Erythroblast (primary cell): Measurements from ENCODE around the gene RNU4-1.
"Not testable (repeated sequence)": the region's sequence is repeated elsewhere in the genome, so short reads cannot be mapped to it uniquely, and the experiment has no call there.

Experiments used
- DNase-seq, 2 experiments: peaks; one replicate each; lab custom pipeline; 2025; lab: John Stamatoyannopoulos, UW
- GATA1 ChIP-seq: IDR thresholded peaks from 2 replicates; pipeline ENCODE4 v1.6.1; 2011; ENCODE audit warnings: low read depth, mild to moderate bottlenecking, control low read depth, low read length, moderate library complexity
- POLR2A ChIP-seq: IDR thresholded peaks from 2 replicates; pipeline ENCODE4 v1.6.1; 2011; ENCODE audit warnings: mild to moderate bottlenecking, low read length

RNU4-1 gene

DNA sequence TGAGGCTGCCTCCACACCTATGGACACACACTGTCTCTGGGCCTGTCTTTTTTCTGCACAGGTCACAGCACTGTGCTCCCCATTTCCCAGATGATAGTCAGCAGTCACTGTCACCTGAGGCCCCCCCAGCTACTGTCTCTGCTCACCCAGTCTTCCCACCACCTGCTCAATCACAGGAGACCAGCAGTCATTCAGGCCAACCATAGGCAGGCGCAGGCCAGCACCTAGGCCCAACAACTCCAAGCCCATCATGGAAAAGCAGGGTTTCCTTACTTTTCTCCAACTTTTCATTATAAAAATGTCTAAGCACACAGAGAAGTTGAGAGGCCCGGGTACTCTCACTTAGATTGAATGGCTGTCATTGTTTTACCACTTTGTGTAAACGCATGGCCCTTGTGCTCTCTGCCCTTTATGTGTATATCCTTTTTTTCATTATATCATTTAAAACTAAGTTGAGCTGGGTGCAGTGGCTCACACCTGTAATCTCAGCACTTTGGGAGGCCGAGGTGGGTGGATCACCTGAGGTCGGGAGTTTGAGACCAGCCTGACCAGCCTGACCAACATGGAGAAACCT lies 34.6 kb downstream of the RNU4-1 start:
- no peak for TF ChIP-seq GATA1
- no peak for TF ChIP-seq POLR2A

DNA sequence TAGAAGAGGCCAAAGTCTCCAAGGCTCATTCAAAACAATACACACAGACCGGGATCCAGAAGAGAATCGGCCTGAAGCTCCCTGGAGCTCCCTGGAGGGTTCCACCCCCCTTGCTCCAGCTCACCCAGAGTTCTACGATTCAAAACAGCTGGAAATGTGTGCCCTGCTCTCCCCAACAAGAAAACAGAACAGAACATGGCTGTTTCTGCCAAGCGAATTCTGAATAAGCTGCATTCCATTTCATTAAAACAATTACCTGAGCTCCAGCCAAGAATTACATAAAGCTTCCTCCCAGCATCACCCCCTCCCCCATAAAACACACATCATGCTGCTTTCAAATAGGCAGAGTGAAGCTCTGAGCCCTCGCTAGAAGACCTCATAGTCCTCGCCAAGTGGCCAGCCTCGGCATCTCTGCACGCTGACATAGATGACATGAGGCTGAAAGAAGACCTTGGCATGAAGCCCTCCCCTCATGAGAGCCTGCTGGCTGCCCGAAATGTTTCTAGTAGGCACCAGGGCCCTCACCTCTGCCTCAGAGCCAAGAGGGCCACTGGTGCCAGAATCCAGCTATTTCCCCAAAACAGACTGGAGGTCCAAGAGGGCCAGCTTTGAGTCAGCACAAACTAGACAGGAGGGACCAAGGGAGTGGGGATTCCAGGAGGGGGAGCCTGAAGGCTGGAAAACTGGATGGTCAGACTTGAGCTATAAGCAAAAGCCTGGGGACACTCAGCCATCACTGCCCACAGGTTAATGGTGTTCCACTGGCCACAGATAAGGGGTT lies 35.8 kb downstream of the RNU4-1 start:
- no peak for DNase-seq
- TF ChIP-seq POLR2A (no peak), GATA1 (no peak)

More for the DNA sequence above, 34.6 kb downstream of the RNU4-1 start:
- no peak for DNase-seq

DNA sequence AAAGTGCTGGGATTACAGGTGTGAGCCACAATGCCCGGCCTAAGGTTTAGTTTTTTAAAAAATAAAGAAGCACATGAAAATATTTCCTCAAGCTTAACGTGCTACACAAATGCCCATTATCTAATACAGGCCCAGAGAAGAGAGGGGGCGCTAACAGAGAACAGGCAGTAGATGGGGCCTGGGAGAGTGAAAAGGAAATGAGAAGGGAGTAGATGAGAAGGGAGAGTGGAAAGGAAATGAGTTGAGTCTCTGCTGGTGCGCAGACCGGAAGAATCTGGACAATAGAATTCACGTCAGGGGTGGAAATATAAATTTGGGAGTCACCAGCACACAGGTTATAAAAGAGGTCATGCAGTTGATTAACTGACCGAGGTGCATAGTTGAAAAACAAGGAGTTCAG lies 38.2 kb downstream of the RNU4-1 start:
- no peak for DNase-seq
- TF ChIP-seq POLR2A = no peak
- TF ChIP-seq GATA1 = no peak

DNA sequence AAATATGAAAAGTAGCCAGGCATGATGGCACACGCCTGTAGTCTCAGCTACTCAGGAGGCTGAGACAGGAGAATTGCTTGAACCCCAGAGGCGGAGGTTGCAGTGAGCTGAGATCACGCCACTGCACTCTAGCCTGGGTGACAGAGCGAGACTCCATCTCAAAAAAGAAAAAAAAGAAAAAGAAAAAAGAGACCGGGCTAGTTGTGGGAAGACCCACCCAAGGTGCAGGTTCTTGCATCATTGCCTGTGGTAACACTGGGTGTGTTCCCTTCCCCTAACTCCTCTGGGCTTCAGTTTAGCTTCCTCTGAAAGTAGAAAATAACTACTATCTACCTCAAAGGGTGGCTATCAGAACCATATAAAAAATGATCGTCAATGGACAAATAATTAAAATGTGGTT lies 39.7 kb downstream of the RNU4-1 start:
- DNase-seq = peak in 1 of 2 experiments; percentile 21

DNA sequence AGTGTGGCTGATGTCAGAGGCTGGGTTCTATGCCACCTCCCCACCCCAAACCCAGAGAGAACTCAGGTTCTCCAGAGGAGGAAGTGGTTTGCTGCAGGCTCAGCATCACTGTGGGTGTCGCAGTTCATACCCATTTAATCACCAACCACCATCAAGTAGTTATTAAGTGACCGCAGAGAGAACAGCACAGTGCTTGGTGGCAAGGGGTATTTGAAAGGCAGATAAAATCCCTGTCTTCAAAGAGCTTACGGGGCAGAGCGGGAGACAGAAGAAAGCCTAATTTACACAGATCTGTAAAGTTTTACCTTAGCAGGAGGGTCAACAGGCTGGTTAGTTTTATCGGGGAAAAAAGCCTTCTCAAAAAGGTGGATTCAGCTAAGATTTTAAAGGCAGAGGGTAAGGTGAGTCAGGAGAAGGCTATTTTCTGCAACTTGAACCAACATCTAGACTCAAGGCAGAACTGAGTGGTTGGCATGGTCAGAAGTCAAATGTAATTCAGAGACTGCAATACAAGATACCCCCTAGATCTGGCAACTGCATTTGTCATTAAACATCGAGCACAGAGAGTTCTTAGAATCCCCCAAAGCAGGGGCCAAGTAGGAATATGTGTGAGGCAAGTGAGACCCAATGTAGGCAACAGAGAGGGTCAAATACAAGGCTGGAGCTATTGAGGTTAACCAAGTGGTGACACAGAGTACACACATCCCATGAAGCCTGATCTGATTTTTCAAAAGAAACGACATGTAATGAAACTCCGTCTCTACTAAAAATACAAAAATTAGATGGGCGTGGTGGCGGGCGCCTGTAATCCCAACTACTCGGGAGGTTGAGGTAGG lies 40.7 kb downstream of the RNU4-1 start:
- TF ChIP-seq POLR2A (no peak), GATA1 (no peak)
- DNase-seq = no peak

DNA sequence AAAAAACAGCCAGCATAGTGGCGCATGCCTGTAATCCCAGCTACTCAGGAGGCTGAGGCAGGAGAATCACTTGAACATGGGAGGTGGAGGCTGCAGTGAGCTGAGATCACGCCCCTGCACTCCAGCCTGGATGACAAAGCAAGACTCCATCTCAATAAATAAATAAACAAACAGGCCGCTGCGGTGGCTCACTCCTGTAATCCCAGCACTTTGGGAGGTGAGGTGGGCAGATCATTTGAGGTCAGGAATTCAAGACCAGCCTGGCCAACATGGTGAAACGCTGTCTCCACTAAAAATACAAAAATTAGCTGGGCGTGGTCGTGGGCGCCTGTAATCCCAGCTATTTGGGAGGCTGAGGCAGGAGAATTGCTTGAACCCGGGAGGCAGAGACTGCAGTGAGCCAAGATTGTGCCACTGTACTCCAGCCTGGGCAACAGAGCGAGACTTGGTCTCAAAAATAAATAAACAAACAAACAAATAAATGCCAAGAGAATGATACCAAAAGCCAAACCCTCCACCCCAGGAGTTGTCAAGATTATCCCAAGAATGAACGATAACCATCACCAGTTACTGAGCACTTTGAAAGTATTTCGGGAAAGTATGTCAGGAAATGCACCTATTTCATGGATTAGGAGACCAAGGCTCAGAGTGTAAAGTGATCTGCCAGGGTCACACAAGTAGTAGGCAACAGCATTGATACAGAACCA lies 41.5 kb downstream of the RNU4-1 start:
- not testable (repeated sequence) for DNase-seq

DNA sequence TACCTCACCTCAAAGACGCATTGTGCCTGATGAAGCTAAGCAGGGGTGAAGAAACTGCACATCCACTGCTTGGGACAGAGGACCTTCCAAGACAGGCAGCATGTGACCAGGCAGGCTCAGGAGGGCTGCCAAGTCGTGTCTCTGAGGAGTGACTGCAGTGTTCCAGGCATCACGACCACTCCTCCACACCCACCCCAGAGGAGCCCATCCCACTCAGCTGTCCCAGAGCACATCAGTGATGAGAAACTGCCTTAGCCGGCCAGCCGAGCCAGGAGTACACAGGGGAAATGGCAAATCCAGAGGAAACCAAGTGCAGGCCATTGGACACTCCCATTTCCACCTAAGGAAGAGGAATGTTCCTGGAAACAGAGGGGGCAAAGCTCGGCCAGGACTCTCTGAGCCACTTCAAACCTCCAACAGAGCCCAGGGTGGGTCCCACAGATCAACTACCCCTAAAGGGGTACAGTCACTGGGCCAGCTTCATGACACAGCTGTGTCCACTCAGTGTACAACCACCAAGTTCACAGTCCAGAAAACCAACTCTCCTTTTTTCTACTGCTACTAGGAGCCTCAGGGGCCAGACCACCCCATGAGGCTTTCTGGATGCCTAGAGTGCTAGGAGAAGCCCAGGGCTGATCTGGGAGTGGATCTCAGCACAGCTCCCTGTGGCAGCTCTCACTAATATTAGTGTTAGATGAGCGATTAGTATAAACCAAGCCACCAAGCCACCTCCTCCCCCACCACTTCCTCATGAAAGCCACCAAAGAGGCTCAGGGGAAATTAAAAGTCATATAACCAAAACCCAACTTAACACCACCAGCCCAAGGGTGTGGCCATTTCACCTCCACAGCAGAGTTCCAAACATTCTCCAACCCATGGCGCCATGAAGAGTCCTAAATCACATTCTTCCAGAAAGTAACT lies 42.9 kb downstream of the RNU4-1 start:
- TF ChIP-seq POLR2A = no peak
- TF ChIP-seq GATA1 = no peak
- no peak for DNase-seq

DNA sequence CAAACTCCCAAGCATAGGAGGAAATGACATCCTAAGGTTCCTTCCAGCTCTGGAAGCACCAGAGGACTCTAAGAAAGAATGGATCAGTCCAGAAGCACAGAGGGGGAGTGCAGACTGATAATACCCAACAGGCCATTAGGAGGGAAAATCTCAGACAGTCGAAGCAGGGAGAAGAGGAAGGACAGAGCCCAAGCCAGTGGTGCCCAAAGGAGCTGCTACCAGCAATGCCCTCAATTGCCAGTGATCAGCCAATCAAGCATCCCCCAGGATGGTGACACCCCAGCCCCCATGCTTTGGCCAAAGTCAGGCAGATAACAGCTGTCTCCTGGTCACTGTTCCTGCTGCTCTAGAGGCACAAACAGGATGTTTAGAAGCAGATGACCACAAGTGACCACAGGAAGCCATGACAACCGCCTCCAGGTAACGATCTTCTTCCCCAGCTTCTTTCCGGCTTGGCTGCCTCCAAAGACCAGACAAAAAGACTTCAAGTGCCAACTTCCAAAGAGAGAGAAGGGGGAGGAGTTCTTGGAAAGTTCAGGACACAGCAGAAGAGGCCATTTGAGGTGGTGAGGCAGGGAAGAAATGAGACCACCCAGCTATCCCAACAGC lies 43.7 kb downstream of the RNU4-1 start:
- TF ChIP-seq GATA1 (no peak), POLR2A (no peak)
- no peak for DNase-seq

DNA sequence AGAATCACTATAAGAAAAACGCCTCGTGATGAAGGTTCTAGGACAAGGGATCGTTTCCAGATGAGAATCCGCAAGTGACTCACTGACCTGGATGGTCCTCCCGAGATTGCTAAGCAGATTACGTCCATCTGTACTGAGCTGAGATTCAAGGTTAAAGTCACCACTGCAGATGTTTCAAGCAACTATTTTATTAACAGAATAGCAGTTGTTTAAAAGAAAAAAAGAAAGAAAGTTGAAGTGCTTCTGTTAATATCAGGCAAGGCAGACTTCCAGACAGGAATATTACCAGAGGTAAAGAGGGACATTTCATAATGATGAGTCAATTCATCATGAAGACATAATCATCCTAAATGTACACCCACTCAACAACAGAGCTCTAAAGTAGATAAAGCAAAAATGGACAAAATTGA lies 45.4 kb downstream of the RNU4-1 start:
- no peak for DNase-seq

DNA sequence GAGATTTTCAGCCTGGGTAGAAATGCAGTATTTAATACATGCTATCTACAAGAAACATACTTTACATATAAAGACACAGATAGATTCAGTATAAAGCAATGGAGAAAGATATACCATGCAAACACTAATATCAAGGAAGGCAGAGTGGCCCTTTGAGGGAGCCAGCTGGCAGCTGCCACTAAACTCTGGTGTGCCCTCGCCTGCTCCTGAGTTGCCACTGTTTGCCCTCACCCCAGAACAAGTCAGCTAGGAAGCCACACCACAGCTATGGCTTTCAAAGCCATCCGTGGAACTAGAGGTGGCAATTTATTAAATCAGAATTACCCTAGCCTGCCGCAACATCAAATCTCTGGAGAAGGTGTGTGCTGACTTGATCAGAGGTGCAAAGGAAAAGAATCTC lies 45.9 kb downstream of the RNU4-1 start:
- TF ChIP-seq GATA1 = no peak
- TF ChIP-seq POLR2A = no peak
- no peak for DNase-seq

More for the DNA sequence above, 45.4 kb downstream of the RNU4-1 start:
- TF ChIP-seq POLR2A (no peak), GATA1 (no peak)

DNA sequence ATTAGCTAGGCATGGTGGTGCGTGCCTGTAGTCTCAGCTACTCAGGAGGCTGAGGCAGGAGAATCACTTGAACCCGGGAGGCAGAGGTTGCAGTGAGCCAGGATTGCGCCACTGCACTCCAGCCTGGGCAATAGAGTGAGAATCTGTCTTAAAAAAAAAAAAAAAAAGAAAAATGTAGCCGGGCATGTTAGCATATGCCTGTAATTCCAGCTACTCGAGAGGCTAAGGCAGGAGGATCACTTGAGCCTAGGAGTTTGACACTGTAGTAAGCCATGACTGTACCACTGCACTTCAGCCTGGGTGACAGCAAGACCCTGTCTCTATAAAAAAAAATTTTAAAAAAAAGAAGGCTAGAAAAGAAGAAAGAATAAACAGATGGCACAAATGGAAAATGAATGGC lies 46.3 kb downstream of the RNU4-1 start:
- not testable (repeated sequence) for DNase-seq
